HL-60/S4 (cell line): ENCODE data around the gene CLK3.
"Not testable (repeated sequence)": the region's sequence is repeated elsewhere in the genome, so short reads cannot be mapped to it uniquely, and the experiment has no call there.

ENCODE experiments used
- in situ Hi-C: fragments of 300-500 bp; cut with MboI; formaldehyde crosslinking; loops from 2 replicates; pipeline ENCODE4 v1.14.3; 2022; ENCODE audit warnings: low sequenced_read_pairs

The CLK3 gene

DNA sequence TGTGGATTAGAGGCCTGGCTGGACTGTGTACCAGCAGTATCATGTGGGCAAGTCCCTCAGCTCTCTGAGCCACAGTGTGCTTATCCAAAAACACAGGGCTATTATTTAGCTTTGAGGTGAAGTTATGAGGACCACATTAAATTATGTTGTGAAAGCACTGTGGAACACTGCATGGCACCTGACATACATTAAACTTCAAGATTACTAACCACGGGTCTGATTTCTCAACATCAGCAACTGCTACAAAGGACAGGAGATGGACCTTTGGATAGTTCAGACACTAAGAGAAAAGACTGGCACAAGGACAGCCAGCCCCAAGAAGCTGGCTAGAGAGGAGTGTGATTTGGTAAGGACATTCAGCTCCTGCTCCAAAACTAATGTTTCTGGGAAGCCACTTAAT, 21.3 kb downstream of the CLK3 start:
- in situ Hi-C loops, result loop anchor here (10.0 kb wide), 1 partner anchor 128 kb away; no protein-coding TSS in a partner anchor

DNA sequence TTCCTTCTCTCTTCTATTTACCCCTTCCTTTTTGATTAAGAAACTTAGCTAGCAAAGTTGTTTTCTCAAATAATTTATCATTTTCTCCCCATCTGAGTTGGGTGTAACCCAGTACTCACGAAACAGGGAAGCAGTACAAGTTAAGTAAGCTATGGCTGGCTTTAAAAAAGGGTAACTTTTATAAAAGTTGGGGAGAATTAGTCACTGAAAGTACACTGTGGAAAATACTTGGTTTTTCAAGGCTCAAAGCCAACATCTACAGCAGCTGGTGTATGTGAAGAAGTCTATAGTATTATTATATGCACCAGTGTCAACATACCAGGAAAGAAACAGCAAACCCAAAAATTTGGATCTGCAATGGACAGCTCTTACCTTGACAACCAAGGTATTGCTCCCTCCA, 25.5 kb downstream of the CLK3 start:
- in situ Hi-C loops, result no loop called here

DNA sequence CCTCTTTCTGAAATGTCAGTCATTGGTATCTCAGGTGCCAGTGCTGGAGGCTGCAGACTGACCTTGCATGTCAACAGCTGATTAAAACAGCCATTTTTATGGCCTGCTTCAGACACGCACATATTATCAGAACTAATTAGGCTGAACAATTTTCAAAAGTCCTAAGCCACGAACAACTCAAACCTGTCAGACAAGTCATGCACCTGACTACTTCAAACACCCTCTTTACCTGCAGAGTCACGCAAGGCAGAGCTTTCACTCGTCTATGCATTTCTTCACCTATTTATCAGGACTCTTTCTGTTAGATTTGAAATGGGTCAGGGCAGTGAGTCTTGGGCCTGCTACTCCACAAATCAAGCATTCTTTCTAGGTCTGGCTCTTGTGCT, 26.7 kb downstream of the CLK3 start:
- in situ Hi-C loops, result no loop called here

DNA sequence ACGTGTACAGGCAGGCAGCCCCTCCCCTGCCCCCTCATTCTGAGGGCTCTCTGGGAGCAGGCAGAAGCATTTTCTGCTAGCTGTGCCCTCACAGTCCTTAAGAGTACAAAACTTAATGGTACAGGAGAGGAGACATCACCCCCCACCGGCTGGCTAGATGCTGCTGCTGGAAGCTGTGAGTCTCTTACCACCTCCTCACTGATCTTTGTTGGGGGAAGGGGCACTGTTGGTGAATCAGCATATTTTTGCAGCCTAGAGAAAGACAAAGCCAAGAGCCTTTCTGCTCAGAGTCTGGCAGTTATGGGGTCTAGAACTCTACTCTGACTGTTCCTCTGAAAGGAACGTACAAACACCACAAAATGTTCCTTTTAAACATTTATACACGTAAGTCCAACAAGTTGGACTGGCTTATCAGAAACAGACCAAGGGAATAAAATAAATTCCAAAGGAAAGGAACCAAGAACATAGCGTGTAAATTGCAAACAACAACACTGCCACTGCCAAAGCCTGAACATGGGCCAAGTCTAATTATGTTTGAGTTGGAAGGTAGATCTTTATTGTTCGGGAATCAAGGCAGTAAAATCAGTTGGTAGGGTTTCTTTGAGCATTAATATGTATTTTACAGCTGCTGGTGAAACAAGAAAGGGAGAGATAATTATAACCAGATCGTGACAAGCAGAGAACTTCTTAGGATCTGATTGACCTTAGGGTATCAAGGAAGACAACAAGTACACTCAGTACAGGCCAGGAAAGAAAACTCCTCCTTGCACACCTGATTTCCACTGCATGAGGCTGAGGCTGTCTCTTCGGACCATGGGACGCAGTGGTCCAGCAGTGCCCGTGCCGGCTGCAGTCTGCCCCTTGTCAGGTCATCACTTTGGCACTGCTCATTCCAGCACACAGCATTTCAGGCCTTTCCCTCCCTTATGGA, 27.4 kb downstream of the CLK3 start:
- in situ Hi-C loops, result no loop called here

DNA sequence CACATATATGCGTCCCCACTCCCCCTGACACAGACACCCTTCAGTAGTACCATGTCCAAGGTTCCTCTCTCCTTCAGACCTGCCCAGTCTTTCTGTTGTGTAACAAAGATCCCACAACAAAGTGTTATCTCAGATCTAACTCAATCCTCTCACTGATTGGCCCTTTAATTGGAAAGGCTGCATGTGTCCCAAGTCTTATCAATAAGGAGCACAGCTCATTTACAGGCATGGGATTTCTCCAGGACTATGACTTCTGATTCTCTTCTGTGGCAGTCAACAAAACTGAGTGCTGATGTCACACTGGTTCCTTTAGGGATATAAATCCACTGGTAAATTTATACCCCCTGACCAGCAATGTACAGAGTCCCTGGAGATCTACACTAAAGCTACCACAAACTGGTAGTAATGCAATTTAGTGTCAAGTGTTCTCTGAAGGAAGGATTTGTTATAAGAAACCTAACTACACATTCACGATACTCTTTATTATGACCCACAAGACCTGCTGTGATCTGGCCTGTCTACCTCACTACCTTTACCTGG, 28.1 kb downstream of the CLK3 start:
- in situ Hi-C loops, result no loop called here

DNA sequence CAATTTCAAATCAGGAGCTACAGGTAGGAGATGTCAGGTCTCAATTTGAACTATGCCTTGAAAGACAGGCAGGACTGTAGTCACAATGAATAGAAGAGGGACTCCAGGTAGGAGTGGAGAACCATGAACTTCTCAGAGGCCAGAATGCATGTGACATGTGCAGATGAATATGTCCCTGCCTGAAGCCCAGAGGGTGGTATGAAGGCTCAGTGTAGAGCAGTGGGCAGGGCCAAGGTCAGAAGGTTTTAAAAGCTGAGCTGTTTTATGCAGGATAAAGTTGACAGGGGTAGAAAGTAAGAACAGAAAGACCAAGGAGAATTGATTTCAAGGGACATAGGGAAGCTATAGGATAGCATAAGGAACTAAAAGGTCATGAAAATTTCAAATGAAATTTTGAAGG, 30.8 kb downstream of the CLK3 start:
- in situ Hi-C loops, result no loop called here

DNA sequence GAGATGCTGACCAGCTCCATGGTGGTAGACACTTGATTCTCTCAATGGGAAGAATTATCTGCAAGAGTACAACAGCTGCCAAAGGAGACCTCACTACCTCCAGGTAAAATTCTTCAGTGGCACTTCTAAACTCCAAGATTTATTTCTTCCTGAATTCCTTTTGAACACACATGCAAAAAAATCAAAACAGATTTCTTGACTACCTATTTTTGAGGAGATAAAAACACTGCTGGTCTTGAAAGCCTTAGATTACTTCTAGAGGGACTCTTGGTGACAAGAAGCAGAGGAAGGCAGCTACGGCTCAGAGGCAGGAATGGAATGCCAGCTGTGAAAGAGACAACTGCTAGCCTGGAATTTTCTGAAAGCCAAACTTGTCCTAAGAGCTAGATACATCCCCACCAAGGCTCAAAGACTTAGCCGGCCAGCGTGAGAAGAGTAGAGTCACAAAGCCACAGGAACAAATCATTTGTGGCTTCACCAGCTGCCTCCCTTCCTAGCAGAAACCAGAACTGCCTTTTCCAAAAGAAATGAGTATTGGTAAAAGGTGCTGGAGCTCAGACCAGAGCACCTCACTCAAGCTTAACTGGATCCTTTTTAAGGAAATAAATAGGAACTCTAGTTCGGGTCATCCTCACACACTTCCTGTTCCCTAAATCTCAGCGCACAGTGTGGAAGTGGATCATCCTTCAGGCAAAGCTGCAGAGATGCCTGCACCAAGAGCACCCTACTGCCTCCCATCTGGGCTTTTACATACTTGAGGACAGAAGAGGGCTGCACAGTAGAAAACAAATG, 32.6 kb downstream of the CLK3 start:
- in situ Hi-C loops, result no loop called here

DNA sequence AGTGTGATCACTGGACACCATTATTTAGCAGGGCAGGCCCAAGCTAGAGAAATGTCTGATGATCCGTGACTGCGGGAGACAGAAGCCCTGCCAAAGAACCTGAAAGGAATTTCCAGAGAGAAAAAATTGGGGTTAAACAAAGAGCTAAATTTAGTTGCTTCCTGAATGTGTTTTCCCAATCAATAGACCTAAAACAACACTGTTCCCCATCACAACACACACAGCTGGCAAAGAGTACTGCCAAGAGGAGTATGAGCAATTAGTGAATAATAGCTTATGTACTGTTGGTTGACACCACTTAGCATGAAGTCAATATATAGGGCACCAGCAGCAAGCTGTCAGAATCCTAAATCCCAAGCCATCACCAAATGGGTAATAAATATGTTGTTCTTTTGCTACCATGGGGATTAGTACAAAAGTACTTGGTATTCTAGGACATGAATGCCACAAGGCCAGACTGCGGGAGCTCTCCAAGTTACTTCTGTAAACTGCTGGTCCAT, 35.7 kb downstream of the CLK3 start:
- in situ Hi-C loops, result loop anchor here (10.0 kb wide), 2 partner anchors 104 to 294 kb away; no protein-coding TSS in a partner anchor

DNA sequence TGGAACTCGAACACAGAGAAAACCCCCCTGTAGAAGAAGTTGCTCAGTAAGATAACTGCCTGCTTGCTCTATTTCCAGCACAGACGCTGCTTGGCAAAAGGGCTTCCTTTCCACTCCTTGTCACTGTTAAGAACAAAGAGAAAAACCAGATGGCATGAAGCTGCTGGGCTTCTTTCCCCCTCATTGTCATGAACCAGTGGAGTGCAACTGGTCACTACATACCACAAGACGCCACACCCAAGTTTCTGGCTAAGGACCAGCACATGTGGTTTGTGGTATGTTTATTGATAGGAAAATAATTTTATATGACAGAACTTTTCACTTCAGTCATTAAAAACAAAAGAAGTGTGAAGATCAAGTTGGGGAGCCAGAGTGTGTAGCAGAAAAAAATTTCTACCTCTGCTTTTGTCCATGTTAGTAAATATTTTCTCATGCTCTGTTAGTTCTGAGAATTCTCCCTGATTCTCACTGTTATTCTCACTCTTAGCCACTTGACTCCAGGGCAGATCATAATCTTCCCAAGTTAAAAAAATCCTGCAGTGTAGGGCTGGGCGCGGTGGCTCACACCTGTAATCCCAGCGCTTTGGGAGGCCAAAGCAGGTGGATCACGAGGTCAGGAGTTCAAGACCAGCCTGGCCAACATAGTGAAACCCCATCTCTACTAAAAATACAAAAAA, 37.9 kb downstream of the CLK3 start:
- in situ Hi-C loops, result loop anchor here (10.0 kb wide), 2 partner anchors 101 to 291 kb away; no protein-coding TSS in a partner anchor

DNA sequence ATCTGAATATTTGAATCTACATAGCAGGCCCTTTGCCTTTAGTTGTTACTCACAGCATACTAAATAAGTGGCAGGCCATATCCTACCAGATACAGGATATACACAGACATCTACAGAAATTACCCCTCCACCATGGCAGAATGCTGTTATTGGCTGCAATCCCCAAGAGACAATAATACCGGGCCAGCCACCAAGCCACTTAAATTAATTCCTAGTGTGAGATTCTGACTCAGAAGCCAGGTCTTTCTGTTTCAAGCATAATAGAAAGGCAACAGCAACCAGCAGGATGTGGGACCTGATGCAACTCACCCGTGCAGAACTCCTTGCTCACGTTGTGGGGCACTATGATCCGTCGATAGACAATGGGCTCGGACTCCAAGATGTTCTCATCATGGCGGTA, 39.8 kb downstream of the CLK3 start:
- in situ Hi-C loops, result loop anchor here (10.0 kb wide), 2 partner anchors 99 to 289 kb away; no protein-coding TSS in a partner anchor

DNA sequence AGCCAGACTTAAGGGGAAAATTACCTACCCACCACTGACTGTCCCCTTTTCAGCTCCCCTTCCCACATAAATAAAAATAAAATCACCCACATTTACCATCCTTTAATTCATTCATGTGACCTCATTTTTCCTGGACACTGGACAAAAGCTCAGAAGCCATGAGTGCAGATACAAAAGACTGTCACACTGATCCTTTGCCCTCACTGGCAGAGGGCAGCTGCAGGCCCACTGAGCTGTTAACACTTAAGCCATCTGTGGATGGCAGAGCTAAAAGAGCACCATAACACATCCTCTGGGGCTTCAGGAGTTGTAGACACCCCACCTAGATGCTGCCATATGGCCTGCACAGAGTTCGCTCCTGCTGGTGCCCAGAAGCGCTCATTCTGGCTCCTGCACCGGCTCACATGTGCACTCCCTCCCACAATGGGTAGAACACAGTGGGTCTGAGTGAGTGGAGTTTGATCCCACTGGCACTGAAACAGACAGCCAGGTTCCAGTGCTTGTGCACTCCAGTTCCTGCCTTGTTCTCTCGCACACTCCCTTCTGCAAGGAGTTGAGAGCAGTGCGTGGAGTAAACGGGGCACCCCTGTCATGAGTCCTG, 41.4 kb downstream of the CLK3 start:
- in situ Hi-C loops, result loop anchor here (10.0 kb wide), 2 partner anchors 98 to 288 kb away; no protein-coding TSS in a partner anchor

DNA sequence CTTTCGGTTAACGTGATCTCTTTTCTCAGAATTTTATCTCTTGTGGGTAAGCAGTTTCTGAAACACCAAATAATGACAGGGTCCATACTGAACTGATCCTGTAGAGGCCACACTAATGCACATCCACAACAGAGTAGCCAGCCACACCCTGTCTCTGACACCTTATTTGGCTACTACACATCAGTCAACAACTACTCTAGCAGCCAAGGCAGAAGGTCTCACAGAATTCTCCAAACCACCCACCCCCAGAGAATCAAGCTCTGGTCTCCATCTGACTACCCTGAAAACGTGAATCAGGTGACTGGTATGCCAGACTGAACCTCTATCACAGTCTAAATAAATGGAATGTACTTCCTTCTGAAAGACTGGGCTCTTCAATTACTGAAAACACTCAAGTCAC, 42.2 kb downstream of the CLK3 start:
- in situ Hi-C loops, result loop anchor here (10.0 kb wide), 2 partner anchors 97 to 287 kb away; no protein-coding TSS in a partner anchor

DNA sequence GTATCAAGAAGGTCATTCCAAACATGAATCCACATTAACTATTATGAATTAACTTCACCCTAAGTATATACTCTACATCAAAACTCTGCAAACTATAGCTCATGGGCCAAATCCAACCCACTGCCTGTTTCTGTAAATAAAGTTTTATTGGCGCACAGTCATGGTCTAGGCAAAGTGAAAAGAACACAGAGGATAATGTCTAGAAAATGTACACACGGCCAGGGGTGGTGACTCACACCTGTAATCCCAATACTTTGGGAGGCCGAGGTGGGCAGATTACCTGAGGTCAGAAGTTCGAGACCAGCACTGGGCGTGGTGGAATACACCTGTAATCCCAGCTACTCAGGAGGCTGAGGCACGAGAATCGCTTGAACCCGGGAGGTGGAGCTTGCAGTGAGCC, 45.6 kb downstream of the CLK3 start:
- in situ Hi-C loops, result not testable (repeated sequence)

DNA sequence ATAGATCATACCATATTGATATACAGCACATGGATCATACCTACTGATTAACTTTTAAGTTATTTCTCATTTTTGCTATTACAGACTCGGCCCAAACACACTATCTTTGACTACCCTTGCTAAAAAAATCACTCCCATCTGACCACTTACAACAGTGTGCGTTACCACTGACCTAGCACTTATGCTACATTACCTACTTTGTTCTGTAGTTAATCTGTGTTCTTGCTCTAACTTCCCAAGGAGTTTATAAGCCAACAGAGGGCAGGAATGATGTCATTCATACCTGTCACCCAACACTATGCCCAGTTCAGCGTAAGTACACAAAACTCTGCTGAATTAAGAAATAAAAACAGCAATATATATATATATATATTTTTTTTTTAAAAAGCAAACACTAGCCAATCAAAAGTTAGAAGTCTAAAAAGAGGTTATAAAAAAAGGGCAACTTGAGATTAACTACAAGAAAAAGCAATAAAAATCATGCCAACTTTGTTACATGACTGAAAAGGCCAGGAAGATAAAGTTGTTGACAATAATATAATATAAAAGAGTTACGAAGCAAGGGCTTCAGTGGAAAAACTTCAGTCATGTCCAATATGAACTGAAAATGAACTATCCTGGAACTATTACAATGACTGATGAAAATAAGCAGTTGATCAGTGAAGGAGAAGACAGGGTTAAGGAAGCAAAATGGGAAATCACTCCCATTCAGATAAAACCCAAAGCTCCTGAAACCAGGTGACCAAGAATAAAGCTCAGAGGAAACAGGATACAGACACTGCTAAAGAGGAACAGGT, 46.6 kb downstream of the CLK3 start:
- in situ Hi-C loops, result no loop called here

DNA sequence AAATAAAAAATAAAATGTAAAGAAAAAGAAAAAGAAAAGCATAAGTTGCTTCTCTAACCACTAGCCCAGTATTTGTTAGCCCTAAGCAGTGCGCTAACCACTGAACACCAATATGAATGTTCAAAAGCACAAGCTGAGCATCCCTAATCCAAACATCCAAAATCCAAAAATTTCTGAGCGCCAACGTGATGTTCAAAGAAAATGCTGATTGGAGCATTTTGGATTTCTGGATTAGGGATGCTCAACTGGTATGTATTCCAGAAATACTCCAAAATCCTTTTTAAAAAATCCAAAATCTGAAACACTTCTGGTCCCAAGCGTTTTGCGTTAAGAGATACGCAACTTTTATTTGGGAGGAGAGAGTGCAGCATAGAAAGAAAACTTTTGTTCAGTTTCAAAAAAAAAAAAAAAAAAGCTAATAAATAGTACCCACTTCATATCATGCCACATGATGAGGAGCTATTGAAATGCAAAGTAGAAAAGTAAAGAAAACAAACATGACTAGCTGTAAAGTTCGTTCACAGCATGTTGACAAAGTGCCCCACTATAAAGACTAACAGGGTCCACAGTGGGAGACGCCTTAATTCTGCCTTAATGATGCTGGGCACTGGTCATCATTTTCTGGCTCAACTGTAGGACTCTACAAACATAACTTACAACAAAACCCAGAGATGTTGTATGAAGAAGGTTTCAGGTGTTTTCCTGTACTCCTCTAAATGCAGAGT, 47.8 kb downstream of the CLK3 start:
- in situ Hi-C loops, result no loop called here

DNA sequence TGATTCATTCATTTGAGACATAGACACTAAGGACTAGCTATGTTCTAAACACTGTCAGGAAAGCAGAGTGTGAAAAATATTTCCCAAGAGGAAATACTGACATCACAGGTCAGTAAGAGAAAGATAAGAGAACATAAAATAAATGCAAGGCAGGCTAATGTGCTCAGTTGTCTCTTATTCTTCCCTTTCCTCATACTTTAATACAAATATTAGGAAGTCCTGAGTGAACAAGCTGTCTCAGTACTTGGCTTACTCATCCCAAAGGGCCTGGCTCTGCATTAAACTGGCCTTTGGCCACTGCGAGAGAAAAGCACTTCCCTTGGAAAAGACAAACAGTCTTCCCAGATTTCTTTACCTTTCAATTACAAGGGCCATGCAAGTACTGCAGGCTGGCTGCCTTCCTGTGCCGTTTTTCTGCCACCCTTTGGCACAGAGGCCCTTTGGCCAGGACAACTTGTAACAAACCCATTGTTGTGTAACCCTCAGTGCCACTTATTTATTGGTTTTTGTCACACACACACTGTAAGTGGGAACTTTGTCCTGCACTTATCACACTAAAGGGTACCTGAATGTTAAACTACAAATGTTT, 48.5 kb downstream of the CLK3 start:
- in situ Hi-C loops, result no loop called here

DNA sequence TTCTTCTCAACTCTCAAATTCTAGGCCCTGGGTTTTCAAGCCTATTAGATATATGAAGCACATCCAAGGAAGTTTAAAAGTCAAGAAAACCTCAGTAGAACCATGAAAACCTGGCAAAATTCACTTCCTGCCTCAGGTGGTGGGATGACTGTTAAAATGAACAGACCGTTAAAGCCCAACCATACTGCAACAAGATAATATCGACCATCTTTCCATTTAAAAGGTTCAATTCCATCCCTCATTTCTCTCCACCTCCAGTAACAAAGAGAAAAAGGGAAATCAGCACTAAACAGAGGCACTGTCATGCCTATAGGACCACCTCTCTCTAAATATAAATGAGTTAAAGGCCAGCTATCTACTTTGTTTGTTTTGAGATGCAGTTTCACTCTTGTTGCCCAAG, 49.0 kb downstream of the CLK3 start:
- in situ Hi-C loops, result no loop called here

DNA sequence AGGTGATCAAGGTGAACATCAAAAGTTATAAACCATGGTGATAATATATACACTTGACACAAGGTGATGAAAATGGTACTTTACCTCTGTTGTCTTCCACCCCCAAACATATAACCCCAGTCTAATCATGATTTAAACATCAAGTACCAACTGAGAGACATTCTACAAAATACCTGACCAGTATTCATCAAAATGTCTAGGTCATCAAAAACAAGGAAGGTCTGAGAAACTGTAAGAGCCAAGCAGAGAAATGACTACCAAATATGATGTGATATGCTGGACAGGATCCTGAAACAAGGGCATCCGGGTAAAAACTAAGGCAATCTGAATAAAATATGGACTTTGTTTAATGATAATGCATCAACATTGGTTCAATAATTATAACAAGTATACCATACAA, 52.3 kb downstream of the CLK3 start:
- in situ Hi-C loops, result no loop called here
